Measurements from ENCODE around the gene ATP11A.
A peak's percentile ranks its signal among the peaks of the same experiment; 100 is the strongest.

The ATP11A gene

GRCh38 chr13:112647256-112647655, 42.6 kb upstream of the ATP11A start:
- H3K56ac ChIP-seq (ENCODE audit: low read length), result no peak overlapping the region
- WGBS (ENCODE audit: extremely low coverage, insufficient coverage, low lambda C conversion rate), result no CpG with 5 or more reads among the region's 14 CpGs
- no peak overlapping the region for H4K5ac ChIP-seq (ENCODE audit: low read length)
- H3K79me2 ChIP-seq (ENCODE audit: control insufficient read depth, insufficient read depth, low read length), result no peaks in the 10 kb centered on the region
- H2AK5ac ChIP-seq (ENCODE audit: low read length), result no peak overlapping the region
- H3K4me2 ChIP-seq (ENCODE audit: low read length), result no peak overlapping the region
- DNase-seq, result no peak
- no peak overlapping the region for H2BK120ac ChIP-seq (ENCODE audit: low read depth, low read length)
- H3K9ac ChIP-seq (ENCODE audit: low read length), result no peak overlapping the region
- no peaks in the 10 kb centered on the region for H3K4me1 ChIP-seq (ENCODE audit: control insufficient read depth, low read depth, low read length)
- H3K4ac ChIP-seq (ENCODE audit: low read depth, low read length), result no peak overlapping the region
- H3K27me3 ChIP-seq (ENCODE audit: insufficient read depth, low read length, poor library complexity), result no peaks in the 10 kb centered on the region
- H3K36me3 ChIP-seq (ENCODE audit: control insufficient read depth, insufficient read depth, low read length), result no peaks in the 10 kb centered on the region
- no peak overlapping the region for H2BK15ac ChIP-seq (replicated peaks; ENCODE audit: low read depth)
- no peaks in the 10 kb centered on the region for H3K79me1 ChIP-seq (ENCODE audit: low read length)
- H3K18ac ChIP-seq (ENCODE audit: low read length), result no peak overlapping the region
- no peak overlapping the region for H2BK5ac ChIP-seq (ENCODE audit: low read length)
- H3K4me3 ChIP-seq (ENCODE audit: low read length), result no peak overlapping the region
- no peak overlapping the region for H3K27ac ChIP-seq (ENCODE audit: low read depth, low read length)
- H3K23ac ChIP-seq (ENCODE audit: low read length), result no peak overlapping the region
- no peak overlapping the region for H4K8ac ChIP-seq (ENCODE audit: low read depth, low read length)

DNA sequence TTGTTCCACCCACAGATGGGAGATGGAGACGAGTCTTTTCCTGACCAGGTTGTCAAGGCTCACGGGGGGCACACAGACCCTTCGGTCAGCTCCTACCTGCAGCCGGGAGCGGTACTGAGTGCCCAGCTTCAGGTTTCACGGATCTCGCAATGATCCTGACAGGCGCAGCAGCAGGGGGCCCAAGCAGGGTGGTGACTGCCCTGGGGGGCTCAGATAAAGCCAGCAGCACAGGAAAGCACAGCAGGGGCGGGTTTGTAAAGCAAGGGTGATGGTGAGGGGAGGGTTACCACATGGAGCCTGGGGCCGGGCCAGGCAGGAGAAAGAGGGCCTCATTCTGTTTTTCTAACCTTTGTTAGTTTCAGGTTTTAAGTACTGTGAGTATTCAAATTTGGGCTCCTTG, 41.7 kb upstream of the ATP11A start:
- Histone ChIP-seq H3K9ac (ENCODE audit: low read length) (no peak overlapping the region), H3K27ac (ENCODE audit: low read depth, low read length) (no peak overlapping the region), H2AK5ac (ENCODE audit: low read length) (no peak overlapping the region), H3K36me3 (ENCODE audit: control insufficient read depth, insufficient read depth, low read length) (no peaks in the 10 kb centered on the region), H2BK15ac (replicated peaks; ENCODE audit: low read depth) (no peak overlapping the region), H3K4me2 (ENCODE audit: low read length) (no peak overlapping the region), H3K79me1 (ENCODE audit: low read length) (no peaks in the 10 kb centered on the region), H2BK120ac (ENCODE audit: low read depth, low read length) (no peak overlapping the region), H3K27me3 (ENCODE audit: insufficient read depth, low read length, poor library complexity) (no peaks in the 10 kb centered on the region), H4K8ac (ENCODE audit: low read depth, low read length) (no peak overlapping the region), H3K4me1 (ENCODE audit: control insufficient read depth, low read depth, low read length) (no peaks in the 10 kb centered on the region), H3K56ac (ENCODE audit: low read length) (peak overlapping the region; percentile 13), H3K4ac (ENCODE audit: low read depth, low read length) (no peak overlapping the region), H4K5ac (ENCODE audit: low read length) (no peak overlapping the region), H3K4me3 (ENCODE audit: low read length) (no peak overlapping the region), H3K23ac (ENCODE audit: low read length) (no peak overlapping the region), H3K79me2 (ENCODE audit: control insufficient read depth, insufficient read depth, low read length) (no peaks in the 10 kb centered on the region), H2BK5ac (ENCODE audit: low read length) (no peak overlapping the region), H3K18ac (ENCODE audit: low read length) (no peak overlapping the region)
- no CpG with 5 or more reads among the region's 10 CpGs for WGBS (ENCODE audit: extremely low coverage, insufficient coverage, low lambda C conversion rate)
- no peak for DNase-seq

- H2BK5ac ChIP-seq (ENCODE audit: low read length), result no peak overlapping the region
- no peak overlapping the region for H3K56ac ChIP-seq (ENCODE audit: low read length)
- no peak overlapping the region for H3K9ac ChIP-seq (ENCODE audit: low read length)
- H3K79me2 ChIP-seq (ENCODE audit: control insufficient read depth, insufficient read depth, low read length), result no peaks in the 10 kb centered on the region
- no peak overlapping the region for H3K18ac ChIP-seq (ENCODE audit: low read length)
- H4K5ac ChIP-seq (ENCODE audit: low read length), result no peak overlapping the region
- H3K4me1 ChIP-seq (ENCODE audit: control insufficient read depth, low read depth, low read length), result no peaks in the 10 kb centered on the region
- WGBS (ENCODE audit: extremely low coverage, insufficient coverage, low lambda C conversion rate), result no CpG with 5 or more reads among the region's 31 CpGs
- H2AK5ac ChIP-seq (ENCODE audit: low read length), result no peak overlapping the region
- H2BK15ac ChIP-seq (replicated peaks; ENCODE audit: low read depth), result no peak overlapping the region
- no peak overlapping the region for H3K23ac ChIP-seq (ENCODE audit: low read length)
- no peak overlapping the region for H3K27ac ChIP-seq (ENCODE audit: low read depth, low read length)
- no peak overlapping the region for H3K4me2 ChIP-seq (ENCODE audit: low read length)
- no peak overlapping the region for H2BK120ac ChIP-seq (ENCODE audit: low read depth, low read length)
- no peak overlapping the region for H3K4ac ChIP-seq (ENCODE audit: low read depth, low read length)
- H3K27me3 ChIP-seq (ENCODE audit: insufficient read depth, low read length, poor library complexity), result no peaks in the 10 kb centered on the region
- no peaks in the 10 kb centered on the region for H3K79me1 ChIP-seq (ENCODE audit: low read length)
- no peaks in the 10 kb centered on the region for H3K36me3 ChIP-seq (ENCODE audit: control insufficient read depth, insufficient read depth, low read length)
- DNase-seq, result no peak
- H4K8ac ChIP-seq (ENCODE audit: low read depth, low read length), result no peak overlapping the region
- H3K4me3 ChIP-seq (ENCODE audit: low read length), result no peak overlapping the region
Measured at GRCh38 chr13:112648966-112649690, 40.7 kb upstream of the ATP11A start.

- Histone ChIP-seq H3K18ac (ENCODE audit: low read length) (no peak overlapping the region), H3K36me3 (ENCODE audit: control insufficient read depth, insufficient read depth, low read length) (no peaks in the 10 kb centered on the region), H4K8ac (ENCODE audit: low read depth, low read length) (no peak overlapping the region), H2BK5ac (ENCODE audit: low read length) (no peak overlapping the region), H2BK120ac (ENCODE audit: low read depth, low read length) (no peak overlapping the region), H3K9ac (ENCODE audit: low read length) (no peak overlapping the region), H3K79me2 (ENCODE audit: control insufficient read depth, insufficient read depth, low read length) (no peaks in the 10 kb centered on the region), H3K4me3 (ENCODE audit: low read length) (no peak overlapping the region), H3K4me1 (ENCODE audit: control insufficient read depth, low read depth, low read length) (no peaks in the 10 kb centered on the region), H3K4me2 (ENCODE audit: low read length) (no peak overlapping the region), H3K79me1 (ENCODE audit: low read length) (no peaks in the 10 kb centered on the region), H2BK15ac (replicated peaks; ENCODE audit: low read depth) (no peak overlapping the region), H3K4ac (ENCODE audit: low read depth, low read length) (no peak overlapping the region), H3K56ac (ENCODE audit: low read length) (no peak overlapping the region), H3K27me3 (ENCODE audit: insufficient read depth, low read length, poor library complexity) (no peaks in the 10 kb centered on the region), H2AK5ac (ENCODE audit: low read length) (no peak overlapping the region), H3K23ac (ENCODE audit: low read length) (no peak overlapping the region), H4K5ac (ENCODE audit: low read length) (no peak overlapping the region), H3K27ac (ENCODE audit: low read depth, low read length) (no peak overlapping the region)
- no peak for DNase-seq
- WGBS (ENCODE audit: extremely low coverage, insufficient coverage, low lambda C conversion rate), result no CpG with 5 or more reads among the region's 5 CpGs
Measured at GRCh38 chr13:112651311-112651710, 38.5 kb upstream of the ATP11A start.

- no peak for DNase-seq
- no peaks in the 10 kb centered on the region for H3K36me3 ChIP-seq (ENCODE audit: control insufficient read depth, insufficient read depth, low read length)
- H3K4me1 ChIP-seq (ENCODE audit: control insufficient read depth, low read depth, low read length), result no peaks in the 10 kb centered on the region
- H2BK5ac ChIP-seq (ENCODE audit: low read length), result no peak overlapping the region
- H3K27ac ChIP-seq (ENCODE audit: low read depth, low read length), result no peak overlapping the region
- H2BK120ac ChIP-seq (ENCODE audit: low read depth, low read length), result no peak overlapping the region
- H3K79me1 ChIP-seq (ENCODE audit: low read length), result no peaks in the 10 kb centered on the region
- no peak overlapping the region for H3K9ac ChIP-seq (ENCODE audit: low read length)
- H3K23ac ChIP-seq (ENCODE audit: low read length), result no peak overlapping the region
- no peak overlapping the region for H3K4me2 ChIP-seq (ENCODE audit: low read length)
- no peak overlapping the region for H2AK5ac ChIP-seq (ENCODE audit: low read length)
- no peak overlapping the region for H3K56ac ChIP-seq (ENCODE audit: low read length)
- H2BK15ac ChIP-seq (replicated peaks; ENCODE audit: low read depth), result no peak overlapping the region
- no peak overlapping the region for H3K18ac ChIP-seq (ENCODE audit: low read length)
- H3K79me2 ChIP-seq (ENCODE audit: control insufficient read depth, insufficient read depth, low read length), result no peaks in the 10 kb centered on the region
- H4K8ac ChIP-seq (ENCODE audit: low read depth, low read length), result no peak overlapping the region
- H3K27me3 ChIP-seq (ENCODE audit: insufficient read depth, low read length, poor library complexity), result no peaks in the 10 kb centered on the region
- H3K4me3 ChIP-seq (ENCODE audit: low read length), result no peak overlapping the region
- WGBS (ENCODE audit: extremely low coverage, insufficient coverage, low lambda C conversion rate), result no CpG with 5 or more reads among the region's 7 CpGs
- H4K5ac ChIP-seq (ENCODE audit: low read length), result no peak overlapping the region
- no peak overlapping the region for H3K4ac ChIP-seq (ENCODE audit: low read depth, low read length)
Measured at GRCh38 chr13:112651750-112652511, 37.9 kb upstream of the ATP11A start.
